ENCODE results near the gene C4orf51.
"Not testable (repeated sequence)": the region's sequence is repeated elsewhere in the genome, so short reads cannot be mapped to it uniquely, and the experiment has no call there.

C4orf51 gene

DNA sequence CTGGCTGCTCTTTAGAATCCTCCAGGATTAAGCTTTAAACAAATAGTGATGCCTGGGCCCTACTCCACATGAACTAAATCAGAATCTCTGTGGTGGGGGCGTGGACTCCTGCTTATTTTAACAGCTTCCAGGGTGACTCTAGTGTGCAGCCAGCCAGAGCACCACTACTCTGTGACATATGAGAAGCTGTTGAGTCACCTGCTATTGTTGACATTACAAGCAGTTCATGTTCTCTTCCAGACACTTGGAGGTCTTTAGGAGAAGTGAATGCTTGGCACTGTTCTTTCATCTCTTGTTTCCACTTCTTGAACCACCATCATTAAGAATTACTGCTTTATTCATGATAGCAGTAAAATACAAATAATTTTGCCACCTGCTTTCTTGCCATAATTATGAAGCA lies 426 bp upstream of the C4orf51 start:
- H3K27me3 ChIP-seq (ENCODE audit: control insufficient read depth in 1 of 2, insufficient read depth in 2 of 2, low read length in 2 of 2) = no peaks in the 10 kb centered on the region
- H3K4me3 ChIP-seq (ENCODE audit: low read depth in 1 of 2, low read length in 2 of 2) = no peak overlapping the region
- H3K9ac ChIP-seq (ENCODE audit: low read length) = no peak overlapping the region
- H3K4me1 ChIP-seq (ENCODE audit: insufficient read depth, low read length) = peaks cover 16% of the 10 kb centered on the region
- H3K36me3 ChIP-seq (ENCODE audit: insufficient read depth, low read length) = no peaks in the 10 kb centered on the region
- H3K27ac ChIP-seq (ENCODE audit: low read depth, low read length) = no peak overlapping the region
- H3K9me3 ChIP-seq (ENCODE audit: low read length) = no peaks in the 10 kb centered on the region

DNA sequence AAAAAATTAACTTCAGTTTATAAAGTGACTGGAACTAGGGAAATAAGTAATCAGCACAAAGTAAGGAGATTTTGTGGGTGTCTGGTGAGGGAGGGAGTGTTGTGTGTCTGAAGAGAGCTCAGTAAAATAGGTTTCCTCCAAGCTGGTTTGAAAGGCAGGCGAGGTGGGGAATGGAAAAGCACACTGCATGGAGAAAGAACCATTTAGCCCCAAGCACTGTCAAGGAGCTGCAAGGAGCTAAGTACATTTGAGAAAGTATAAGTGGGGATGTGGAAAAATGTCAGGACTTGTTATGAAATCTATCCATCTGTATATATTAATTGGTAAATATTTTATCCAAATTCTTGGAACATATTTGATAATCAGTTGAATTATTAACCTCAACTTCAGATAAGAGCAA lies 956 bp downstream of the C4orf51 start:
- Histone ChIP-seq H3K36me3 (ENCODE audit: insufficient read depth, low read length) (no peaks in the 10 kb centered on the region), H3K27me3 (ENCODE audit: control insufficient read depth in 1 of 2, insufficient read depth in 2 of 2, low read length in 2 of 2) (no peaks in the 10 kb centered on the region), H3K9me3 (ENCODE audit: low read length) (no peaks in the 10 kb centered on the region), H3K27ac (ENCODE audit: low read depth, low read length) (no peak overlapping the region), H3K4me1 (ENCODE audit: insufficient read depth, low read length) (peaks cover 16% of the 10 kb centered on the region), H3K4me3 (ENCODE audit: low read depth in 1 of 2, low read length in 2 of 2) (no peak overlapping the region), H3K9ac (ENCODE audit: low read length) (no peak overlapping the region)

DNA sequence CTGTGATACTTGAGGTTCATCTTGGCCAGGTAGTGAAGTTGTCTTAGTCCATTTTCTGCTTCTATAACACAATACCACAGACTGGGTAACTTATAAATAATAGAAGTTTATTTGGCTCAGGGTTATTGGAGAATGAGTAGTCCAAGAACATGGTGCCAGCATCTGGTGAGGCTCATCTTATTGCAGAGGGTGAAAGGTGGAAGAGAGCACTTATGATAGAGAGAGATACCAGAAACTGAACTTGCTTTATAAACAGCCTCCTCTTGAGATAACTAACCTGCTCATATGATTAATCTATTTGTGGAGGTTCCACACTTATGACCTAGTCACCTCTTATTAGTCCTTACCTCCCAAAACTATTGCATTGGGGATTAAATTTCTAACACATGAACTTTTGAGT lies 1.6 kb downstream of the C4orf51 start:
- Histone ChIP-seq H3K27ac (ENCODE audit: low read depth, low read length) (no peak overlapping the region), H3K27me3 (ENCODE audit: control insufficient read depth in 1 of 2, insufficient read depth in 2 of 2, low read length in 2 of 2) (no peaks in the 10 kb centered on the region), H3K9me3 (ENCODE audit: low read length) (no peaks in the 10 kb centered on the region), H3K4me1 (ENCODE audit: insufficient read depth, low read length) (peaks cover 16% of the 10 kb centered on the region), H3K9ac (ENCODE audit: low read length) (no peak overlapping the region), H3K4me3 (ENCODE audit: low read depth in 1 of 2, low read length in 2 of 2) (no peak overlapping the region), H3K36me3 (ENCODE audit: insufficient read depth, low read length) (no peaks in the 10 kb centered on the region)

DNA sequence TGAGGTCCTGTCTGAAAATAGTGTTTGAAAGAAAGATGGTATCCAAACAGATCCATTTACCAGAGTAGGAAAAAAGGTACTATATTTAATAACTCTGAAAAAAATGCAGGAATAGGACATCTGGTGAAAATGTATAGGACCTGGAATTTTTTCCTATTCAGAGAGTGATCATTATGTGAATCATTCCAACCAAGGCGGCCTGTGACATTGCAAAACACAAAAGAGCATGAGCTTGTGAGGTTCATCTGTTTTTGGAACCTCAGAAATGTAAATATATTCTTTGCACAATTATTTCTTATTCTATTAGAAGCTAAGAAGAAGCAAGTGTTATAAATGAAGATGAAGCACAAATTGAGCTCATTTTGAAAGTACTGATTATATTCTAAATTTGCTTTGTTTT lies 2.0 kb downstream of the C4orf51 start:
- peaks cover 16% of the 10 kb centered on the region for H3K4me1 ChIP-seq (ENCODE audit: insufficient read depth, low read length)
- no peak overlapping the region for H3K27ac ChIP-seq (ENCODE audit: low read depth, low read length)
- H3K36me3 ChIP-seq (ENCODE audit: insufficient read depth, low read length) = no peaks in the 10 kb centered on the region
- no peak overlapping the region for H3K9ac ChIP-seq (ENCODE audit: low read length)
- no peaks in the 10 kb centered on the region for H3K9me3 ChIP-seq (ENCODE audit: low read length)
- H3K27me3 ChIP-seq (ENCODE audit: control insufficient read depth in 1 of 2, insufficient read depth in 2 of 2, low read length in 2 of 2) = no peaks in the 10 kb centered on the region
- no peak overlapping the region for H3K4me3 ChIP-seq (ENCODE audit: low read depth in 1 of 2, low read length in 2 of 2)

DNA sequence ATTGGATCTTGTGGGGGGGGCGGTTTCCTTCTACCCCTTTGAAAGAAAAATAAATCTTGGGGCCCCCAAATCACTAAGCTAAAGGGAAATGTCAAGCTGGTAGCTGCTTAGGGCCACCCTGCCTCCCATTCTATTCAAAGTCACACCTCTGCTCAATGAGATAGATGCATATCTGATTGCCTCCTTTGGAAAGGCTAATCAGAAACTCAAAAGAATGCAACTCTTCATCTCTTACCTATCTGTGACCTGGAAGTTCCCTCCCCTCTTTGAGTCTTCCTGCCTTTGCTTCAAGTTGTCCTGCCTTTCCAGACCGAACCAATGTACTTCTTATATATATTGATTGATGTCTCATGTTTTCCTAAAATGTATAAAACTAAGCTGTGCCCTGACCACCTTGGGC lies 7.0 kb downstream of the C4orf51 start:
- Histone ChIP-seq H3K9me3 (ENCODE audit: low read length) (no peaks in the 10 kb centered on the region), H3K9ac (ENCODE audit: low read length) (no peak overlapping the region), H3K4me1 (ENCODE audit: insufficient read depth, low read length) (no peaks in the 10 kb centered on the region), H3K27ac (ENCODE audit: low read depth, low read length) (no peak overlapping the region), H3K4me3 (ENCODE audit: low read depth in 1 of 2, low read length in 2 of 2) (no peak overlapping the region), H3K36me3 (ENCODE audit: insufficient read depth, low read length) (no peaks in the 10 kb centered on the region), H3K27me3 (ENCODE audit: control insufficient read depth in 1 of 2, insufficient read depth in 2 of 2, low read length in 2 of 2) (no peaks in the 10 kb centered on the region)

DNA sequence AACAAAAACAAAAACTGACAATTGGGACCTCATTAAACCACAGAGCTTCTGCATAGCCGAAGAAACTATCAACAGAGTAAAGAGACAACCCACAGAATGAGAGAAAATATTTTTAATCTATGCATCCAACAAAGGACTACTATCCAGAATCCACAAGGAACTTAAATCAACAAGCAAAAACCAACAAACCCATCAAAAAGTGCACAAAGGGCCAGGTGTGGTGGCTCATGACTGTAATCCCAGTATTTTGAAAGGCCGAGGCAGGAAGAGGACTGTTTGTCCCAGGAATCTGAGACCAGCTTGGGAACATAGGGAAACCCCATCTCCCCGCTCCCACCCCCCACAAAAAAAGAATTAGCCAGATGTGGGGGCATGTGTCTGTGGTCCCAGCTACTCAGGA lies 10.7 kb downstream of the C4orf51 start:
- no peaks in the 10 kb centered on the region for H3K27me3 ChIP-seq (ENCODE audit: control insufficient read depth in 1 of 2, insufficient read depth in 2 of 2, low read length in 2 of 2)

DNA sequence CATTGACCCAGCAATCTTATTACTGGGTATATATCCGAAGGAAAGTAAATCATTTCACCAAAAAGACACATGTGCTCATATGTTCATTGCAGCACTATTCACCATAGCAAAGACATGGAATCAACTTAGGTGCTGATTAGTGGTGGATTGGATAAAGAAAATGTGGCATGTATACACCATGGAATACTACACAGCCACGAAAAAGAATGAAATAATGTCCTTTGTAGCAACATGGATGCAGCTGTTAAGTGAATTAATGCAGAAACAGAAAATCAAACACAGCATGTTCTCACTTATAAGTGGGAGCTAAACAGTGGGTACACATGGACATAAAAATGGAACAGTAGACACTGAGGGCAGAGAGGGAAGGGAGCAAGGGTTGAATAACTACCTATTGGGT lies 11.5 kb downstream of the C4orf51 start:
- not testable (repeated sequence) for H3K9ac ChIP-seq (ENCODE audit: low read length); H3K4me1 ChIP-seq (ENCODE audit: insufficient read depth, low read length); H3K27ac ChIP-seq (ENCODE audit: low read depth, low read length)

More for the DNA sequence above, 10.7 kb downstream of the C4orf51 start:
- Histone ChIP-seq H3K4me1 (ENCODE audit: insufficient read depth, low read length) (no peaks in the 10 kb centered on the region), H3K27ac (ENCODE audit: low read depth, low read length) (no peak overlapping the region), H3K36me3 (ENCODE audit: insufficient read depth, low read length) (no peaks in the 10 kb centered on the region), H3K4me3 (ENCODE audit: low read depth in 1 of 2, low read length in 2 of 2) (no peak overlapping the region), H3K9me3 (ENCODE audit: low read length) (no peaks in the 10 kb centered on the region), H3K9ac (ENCODE audit: low read length) (no peak overlapping the region)

DNA sequence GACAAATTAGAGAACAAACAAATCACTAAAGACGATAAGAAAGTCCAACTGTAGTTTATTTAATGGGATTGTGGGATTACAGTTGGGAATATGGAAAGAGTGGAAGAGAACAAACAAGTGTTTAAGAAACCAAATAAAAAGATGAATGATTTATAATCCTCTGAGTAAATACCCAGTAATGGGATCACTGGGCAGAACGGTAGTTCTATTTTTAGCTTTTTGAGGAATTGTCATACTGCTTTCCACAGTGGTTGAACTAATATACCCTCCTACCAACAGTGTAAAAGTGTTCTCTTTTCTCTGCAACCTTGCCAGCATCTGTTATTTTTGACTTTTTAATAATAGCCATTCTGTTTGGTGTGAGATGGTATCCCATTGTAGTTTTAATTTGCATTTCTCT lies 15.0 kb downstream of the C4orf51 start:
- Histone ChIP-seq H3K27ac (ENCODE audit: low read depth, low read length) (no peak overlapping the region), H3K4me3 (ENCODE audit: low read depth in 1 of 2, low read length in 2 of 2) (no peak overlapping the region), H3K4me1 (ENCODE audit: insufficient read depth, low read length) (no peaks in the 10 kb centered on the region), H3K9me3 (ENCODE audit: low read length) (no peaks in the 10 kb centered on the region), H3K36me3 (ENCODE audit: insufficient read depth, low read length) (no peaks in the 10 kb centered on the region), H3K27me3 (ENCODE audit: control insufficient read depth in 1 of 2, insufficient read depth in 2 of 2, low read length in 2 of 2) (no peaks in the 10 kb centered on the region), H3K9ac (ENCODE audit: low read length) (no peak overlapping the region)

More for the DNA sequence above, 11.5 kb downstream of the C4orf51 start:
- not testable (repeated sequence) for H3K36me3 ChIP-seq (ENCODE audit: insufficient read depth, low read length); H3K4me3 ChIP-seq (ENCODE audit: low read depth in 1 of 2, low read length in 2 of 2); H3K9me3 ChIP-seq (ENCODE audit: low read length); H3K27me3 ChIP-seq (ENCODE audit: control insufficient read depth in 1 of 2, insufficient read depth in 2 of 2, low read length in 2 of 2)

DNA sequence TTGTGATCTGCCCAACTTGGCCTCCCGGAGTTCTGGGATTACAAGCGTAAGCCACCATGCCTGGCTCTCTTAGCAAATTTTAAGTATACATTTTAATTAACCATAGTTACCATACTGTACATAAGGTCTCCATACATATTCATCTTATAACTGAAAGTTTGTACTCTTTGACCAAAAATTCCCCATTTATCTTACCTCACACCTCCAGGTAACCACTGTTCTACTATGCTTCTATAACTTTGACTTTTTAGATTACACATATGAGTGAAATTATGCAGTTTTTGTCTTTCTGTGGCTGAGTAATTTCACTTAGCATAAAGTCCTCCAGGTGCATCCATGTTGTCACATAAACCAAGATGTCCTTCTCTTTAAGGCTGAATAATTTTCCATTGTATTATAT lies 17.4 kb downstream of the C4orf51 start:
- H3K9ac ChIP-seq (ENCODE audit: low read length) = no peak overlapping the region
- no peaks in the 10 kb centered on the region for H3K4me1 ChIP-seq (ENCODE audit: insufficient read depth, low read length)
- no peak overlapping the region for H3K27ac ChIP-seq (ENCODE audit: low read depth, low read length)
- no peaks in the 10 kb centered on the region for H3K36me3 ChIP-seq (ENCODE audit: insufficient read depth, low read length)
- H3K4me3 ChIP-seq (ENCODE audit: low read depth in 1 of 2, low read length in 2 of 2) = no peak overlapping the region
- no peaks in the 10 kb centered on the region for H3K9me3 ChIP-seq (ENCODE audit: low read length)
- no peaks in the 10 kb centered on the region for H3K27me3 ChIP-seq (ENCODE audit: control insufficient read depth in 1 of 2, insufficient read depth in 2 of 2, low read length in 2 of 2)

DNA sequence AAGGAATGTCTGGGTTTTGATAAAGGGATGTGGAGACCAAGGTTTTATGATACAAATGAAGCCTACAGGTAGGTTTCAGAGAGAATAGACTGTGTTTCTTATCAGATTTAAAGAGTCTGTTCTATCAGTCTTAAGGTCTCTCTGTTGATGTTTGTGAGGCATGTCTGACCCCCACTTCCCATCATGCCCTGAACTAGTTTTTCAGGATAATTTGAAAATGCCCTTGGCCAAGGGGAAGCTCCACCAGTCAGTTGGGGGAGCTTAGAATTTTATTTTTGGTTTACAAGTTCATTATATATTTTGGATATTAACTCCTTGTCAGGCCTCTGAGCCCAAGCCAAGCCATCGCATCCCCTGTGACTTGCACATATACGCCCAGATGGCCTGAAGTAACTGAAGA lies 18.6 kb downstream of the C4orf51 start:
- no peak overlapping the region for H3K27ac ChIP-seq (ENCODE audit: low read depth, low read length)
- H3K36me3 ChIP-seq (ENCODE audit: insufficient read depth, low read length) = no peaks in the 10 kb centered on the region
- no peak overlapping the region for H3K9ac ChIP-seq (ENCODE audit: low read length)
- H3K4me1 ChIP-seq (ENCODE audit: insufficient read depth, low read length) = no peaks in the 10 kb centered on the region
- no peaks in the 10 kb centered on the region for H3K27me3 ChIP-seq (ENCODE audit: control insufficient read depth in 1 of 2, insufficient read depth in 2 of 2, low read length in 2 of 2)
- no peaks in the 10 kb centered on the region for H3K9me3 ChIP-seq (ENCODE audit: low read length)
- H3K4me3 ChIP-seq (ENCODE audit: low read depth in 1 of 2, low read length in 2 of 2) = no peak overlapping the region

DNA sequence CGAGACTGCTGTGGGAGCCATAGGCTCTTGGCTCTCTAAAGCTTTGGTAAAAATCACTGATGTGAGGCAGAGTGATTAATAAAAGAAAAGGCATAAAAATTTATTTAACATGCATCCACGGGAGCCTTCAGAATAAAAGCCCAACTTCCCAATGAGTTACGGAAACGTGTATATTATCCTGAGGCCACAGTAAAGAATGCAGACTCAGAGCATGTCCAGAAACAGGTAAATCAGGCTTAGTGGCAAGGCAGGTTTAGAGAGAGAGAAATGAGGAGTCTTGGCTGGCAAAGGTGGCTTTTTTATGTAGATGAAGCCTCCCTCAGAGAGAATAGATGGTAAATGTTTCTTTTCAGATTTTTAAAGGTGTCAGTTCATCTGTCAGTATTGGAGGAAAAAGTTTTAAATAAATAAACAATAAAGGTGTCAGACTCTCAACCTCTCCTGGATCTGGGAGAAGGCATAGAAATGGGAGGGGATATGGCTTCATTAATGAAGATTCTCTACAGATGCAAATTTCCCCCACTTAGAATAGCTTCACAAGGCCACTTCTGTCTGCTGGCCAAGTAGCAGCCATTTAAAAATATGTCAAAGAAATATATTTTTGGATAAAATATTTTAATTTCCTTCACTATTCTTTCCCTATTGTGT lies 24.0 kb downstream of the C4orf51 start:
- no peaks in the 10 kb centered on the region for H3K9me3 ChIP-seq (ENCODE audit: low read length)
- no peaks in the 10 kb centered on the region for H3K36me3 ChIP-seq (ENCODE audit: insufficient read depth, low read length)
- H3K27me3 ChIP-seq (ENCODE audit: control insufficient read depth in 1 of 2, insufficient read depth in 2 of 2, low read length in 2 of 2) = no peaks in the 10 kb centered on the region
- no peak overlapping the region for H3K9ac ChIP-seq (ENCODE audit: low read length)
- no peak overlapping the region for H3K27ac ChIP-seq (ENCODE audit: low read depth, low read length)
- H3K4me3 ChIP-seq (ENCODE audit: low read depth in 1 of 2, low read length in 2 of 2) = no peak overlapping the region
- no peaks in the 10 kb centered on the region for H3K4me1 ChIP-seq (ENCODE audit: insufficient read depth, low read length)

DNA sequence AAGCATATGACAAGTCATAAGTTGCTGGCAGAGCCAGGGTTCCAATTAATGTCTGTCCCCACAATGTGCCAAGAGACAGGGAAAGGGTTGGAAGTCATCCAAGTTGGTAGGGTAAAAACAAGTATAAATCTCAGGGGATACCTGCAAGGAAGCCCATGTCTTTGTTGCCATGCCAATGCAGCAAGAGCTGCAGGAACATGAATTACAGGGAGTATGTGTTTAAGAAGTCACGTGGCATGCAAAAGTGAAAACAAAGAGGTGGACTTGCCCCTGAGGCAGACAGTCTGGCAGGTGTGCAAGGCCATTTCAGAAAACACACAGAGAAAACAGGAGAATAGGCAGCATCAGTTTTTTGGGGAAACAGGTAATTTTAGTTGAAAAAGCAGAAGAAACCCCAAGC lies 29.4 kb downstream of the C4orf51 start:
- peaks cover 4% of the 10 kb centered on the region for H3K9me3 ChIP-seq (ENCODE audit: low read length)
- H3K36me3 ChIP-seq (ENCODE audit: insufficient read depth, low read length) = no peaks in the 10 kb centered on the region
- no peak overlapping the region for H3K4me3 ChIP-seq (ENCODE audit: low read depth in 1 of 2, low read length in 2 of 2)
- no peak overlapping the region for H3K9ac ChIP-seq (ENCODE audit: low read length)
- H3K27me3 ChIP-seq (ENCODE audit: control insufficient read depth in 1 of 2, insufficient read depth in 2 of 2, low read length in 2 of 2) = no peaks in the 10 kb centered on the region
- H3K27ac ChIP-seq (ENCODE audit: low read depth, low read length) = no peak overlapping the region
- H3K4me1 ChIP-seq (ENCODE audit: insufficient read depth, low read length) = no peaks in the 10 kb centered on the region
